PFSK-1 (cell line): ENCODE results near the gene ARHGAP18.

Experiments used
- FOXP2 ChIP-seq: optimal IDR thresholded peaks from 2 replicates; pipeline ENCODE3; 2011; ENCODE audit warnings: borderline replicate concordance, control low read depth, inconsistent platforms; ENCODE audit not compliant: insufficient read depth; ENCODE audit errors: extremely low read length, extremely low read depth
- POLR2AphosphoS5 ChIP-seq: IDR thresholded peaks from 2 replicates; pipeline ENCODE4 v1.6.1; 2012; ENCODE audit warnings: low read depth, mild to moderate bottlenecking, control low read depth, low read length, moderate library complexity
- REST ChIP-seq, 2 experiments: IDR thresholded peaks; 2 replicates each; pipeline versions ENCODE4 v1.6.1 to v1.8.0; 2011 to 2012; ENCODE audit warnings: low read depth in 2 of 2, low read length in 2 of 2, control low read depth in 1 of 2, inconsistent platforms in 1 of 2, mild to moderate bottlenecking in 1 of 2, moderate library complexity in 1 of 2; ENCODE audit not compliant: insufficient read depth in 1 of 2
- SIN3A ChIP-seq: IDR thresholded peaks from 2 replicates; pipeline ENCODE4 v1.6.1; 2012; ENCODE audit warnings: mild to moderate bottlenecking, low read length, moderate library complexity, borderline replicate concordance; ENCODE audit not compliant: insufficient read depth
- TAF1 ChIP-seq: IDR thresholded peaks from 2 replicates; pipeline ENCODE4 v1.6.1; 2012; ENCODE audit warnings: low read length, control low read depth, borderline replicate concordance; ENCODE audit not compliant: insufficient read depth

The ARHGAP18 gene

GRCh38 chr6:129695373-129696027 is 14.5 kb downstream of the ARHGAP18 start:
- no peak for TF ChIP-seq POLR2AphosphoS5
- no peak for TF ChIP-seq TAF1
- no peak for TF ChIP-seq FOXP2
- no peak for TF ChIP-seq REST (IDR thresholded peaks at IDR 0.05; ENCODE audit: insufficient read depth in 1 of 2, low read depth in 2 of 2, low read length in 2 of 2)
- no peak for TF ChIP-seq SIN3A

GRCh38 chr6:129694036-129694435 is 15.9 kb downstream of the ARHGAP18 start:
- TF ChIP-seq SIN3A (no peak), REST (IDR thresholded peaks at IDR 0.05; ENCODE audit: insufficient read depth in 1 of 2, low read depth in 2 of 2, low read length in 2 of 2) (no peak), POLR2AphosphoS5 (no peak), TAF1 (no peak), FOXP2 (no peak)

DNA sequence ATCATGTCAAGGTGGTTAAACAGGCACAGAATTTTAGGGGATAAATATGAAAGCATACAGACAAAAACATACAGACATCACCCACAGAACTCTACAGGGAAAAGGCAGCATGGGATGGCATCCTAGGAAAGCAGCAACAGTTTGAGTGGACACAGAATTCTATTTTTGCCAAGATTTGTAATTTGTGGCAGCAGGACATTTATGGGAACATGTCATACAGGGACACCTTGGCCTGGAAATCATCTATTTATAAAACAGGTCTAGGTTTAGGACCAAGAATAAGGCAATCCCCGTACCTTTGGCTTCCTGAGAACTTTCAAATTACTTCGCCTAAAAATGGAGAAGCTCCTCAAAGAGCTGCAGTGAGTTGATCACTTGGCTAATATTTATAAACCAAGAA is 17.5 kb downstream of the ARHGAP18 start:
- TF ChIP-seq REST (IDR thresholded peaks at IDR 0.05; ENCODE audit: insufficient read depth in 1 of 2, low read depth in 2 of 2, low read length in 2 of 2) = no peak
- TF ChIP-seq POLR2AphosphoS5 = no peak
- no peak for TF ChIP-seq FOXP2
- TF ChIP-seq SIN3A = no peak
- no peak for TF ChIP-seq TAF1

DNA sequence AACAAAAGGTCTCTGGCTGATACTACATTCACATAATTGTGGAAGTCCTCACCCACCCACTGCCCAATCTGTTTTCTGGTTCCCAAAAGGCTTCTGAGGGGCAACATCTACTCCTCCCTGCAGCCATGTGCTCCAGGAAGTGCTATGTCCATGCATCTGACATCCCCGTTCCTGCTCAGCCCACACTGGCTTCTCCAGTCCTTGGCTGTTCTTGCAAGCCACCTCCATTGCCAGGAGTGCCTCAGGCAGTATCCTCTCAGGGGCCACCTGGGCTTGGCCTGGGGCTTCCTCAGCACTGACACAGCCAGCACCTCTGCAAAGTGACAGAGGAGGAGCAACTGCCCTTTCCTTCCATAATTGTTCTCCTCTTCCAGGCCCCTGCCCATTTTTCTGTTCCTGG is 18.3 kb downstream of the ARHGAP18 start:
- TF ChIP-seq REST (IDR thresholded peaks at IDR 0.05; ENCODE audit: insufficient read depth in 1 of 2, low read depth in 2 of 2, low read length in 2 of 2) = no peak
- no peak for TF ChIP-seq POLR2AphosphoS5
- TF ChIP-seq TAF1 = no peak
- no peak for TF ChIP-seq FOXP2
- TF ChIP-seq SIN3A = no peak
